ENCODE results near the gene ZFP69.
"Not testable (repeated sequence)": the region's sequence is repeated elsewhere in the genome, so short reads cannot be mapped to it uniquely, and the experiment has no call there.

ZFP69 gene

GRCh38 chr1:40451238-40451585 lies 25.9 kb upstream of the ZFP69 start:
- no peaks in the 10 kb centered on the region for H3K27me3 ChIP-seq (ENCODE audit: control insufficient read depth in 5 of 5, insufficient read depth in 4 of 5, low read length in 5 of 5)
- H3K4me3 ChIP-seq (ENCODE audit: low read depth in 1 of 5, low read length in 5 of 5): peak overlapping the region in 3 of 5 donors; percentile 82 to 92 (median 87)
- H3K27ac ChIP-seq (ENCODE audit: low read depth, low read length): no peak overlapping the region
- H3K9me3 ChIP-seq (ENCODE audit: control insufficient read depth in 5 of 5, low read length in 5 of 5): peaks cover 0 to 19% (median 4%) of the 10 kb centered on the region in 5 donors
- H3K9ac ChIP-seq (ENCODE audit: low read length in 5 of 5): no peak overlapping the region
- H3K4me1 ChIP-seq (ENCODE audit: control insufficient read depth in 5 of 5, insufficient read depth in 5 of 5, low read length in 5 of 5): peaks cover 2 to 20% (median 17%) of the 10 kb centered on the region in 5 donors
- H3K36me3 ChIP-seq (ENCODE audit: control insufficient read depth in 5 of 5, insufficient read depth in 5 of 5, low read length in 5 of 5): peaks cover 0 to 6% (median 0%) of the 10 kb centered on the region in 5 donors

GRCh38 chr1:40454873-40455272 lies 22.2 kb upstream of the ZFP69 start:
- Histone ChIP-seq H3K4me3 (ENCODE audit: low read depth in 1 of 5, low read length in 5 of 5) (peak overlapping the region in 1 of 5 donors; percentile 4), H3K9ac (ENCODE audit: low read length in 5 of 5) (no peak overlapping the region), H3K27me3 (ENCODE audit: control insufficient read depth in 5 of 5, insufficient read depth in 4 of 5, low read length in 5 of 5) (no peaks in the 10 kb centered on the region), H3K27ac (ENCODE audit: low read depth, low read length) (no peak overlapping the region), H3K36me3 (ENCODE audit: control insufficient read depth in 5 of 5, insufficient read depth in 5 of 5, low read length in 5 of 5) (peaks cover 7 to 25% (median 10%) of the 10 kb centered on the region in 5 donors), H3K9me3 (ENCODE audit: control insufficient read depth in 5 of 5, low read length in 5 of 5) (peaks cover 22 to 55% (median 38%) of the 10 kb centered on the region in 5 donors), H3K4me1 (ENCODE audit: control insufficient read depth in 5 of 5, insufficient read depth in 5 of 5, low read length in 5 of 5) (peaks cover 2 to 13% (median 9%) of the 10 kb centered on the region in 5 donors)

- Histone ChIP-seq H3K4me3 (ENCODE audit: low read depth in 1 of 5, low read length in 5 of 5) (peak overlapping the region in 1 of 5 donors; percentile 21), H3K9ac (ENCODE audit: low read length in 5 of 5) (no peak overlapping the region), H3K4me1 (ENCODE audit: control insufficient read depth in 5 of 5, insufficient read depth in 5 of 5, low read length in 5 of 5) (no peaks in the 10 kb centered on the region), H3K27me3 (ENCODE audit: control insufficient read depth in 5 of 5, insufficient read depth in 4 of 5, low read length in 5 of 5) (no peaks in the 10 kb centered on the region), H3K9me3 (ENCODE audit: control insufficient read depth in 5 of 5, low read length in 5 of 5) (peaks cover 45 to 94% (median 81%) of the 10 kb centered on the region in 5 donors), H3K27ac (ENCODE audit: low read depth, low read length) (no peak overlapping the region), H3K36me3 (ENCODE audit: control insufficient read depth in 5 of 5, insufficient read depth in 5 of 5, low read length in 5 of 5) (peaks cover under 1 to 23% (median 7%) of the 10 kb centered on the region in 5 donors)
These were observed 14.0 kb upstream of the ZFP69 start for GRCh38 chr1:40462956-40463590.

- no peaks in the 10 kb centered on the region for H3K4me1 ChIP-seq (ENCODE audit: control insufficient read depth in 5 of 5, insufficient read depth in 5 of 5, low read length in 5 of 5)
- peak overlapping the region in 2 of 5 donors; percentile 6 to 44 for H3K4me3 ChIP-seq (ENCODE audit: low read depth in 1 of 5, low read length in 5 of 5)
- H3K9me3 ChIP-seq (ENCODE audit: control insufficient read depth in 5 of 5, low read length in 5 of 5): peaks cover 23 to 74% (median 70%) of the 10 kb centered on the region in 5 donors
- no peak overlapping the region for H3K9ac ChIP-seq (ENCODE audit: low read length in 5 of 5)
- H3K36me3 ChIP-seq (ENCODE audit: control insufficient read depth in 5 of 5, insufficient read depth in 5 of 5, low read length in 5 of 5): no peaks in the 10 kb centered on the region
- no peaks in the 10 kb centered on the region for H3K27me3 ChIP-seq (ENCODE audit: control insufficient read depth in 5 of 5, insufficient read depth in 4 of 5, low read length in 5 of 5)
- no peak overlapping the region for H3K27ac ChIP-seq (ENCODE audit: low read depth, low read length)
These were observed 7.8 kb upstream of the ZFP69 start for GRCh38 chr1:40469327-40469726.

- Histone ChIP-seq H3K36me3 (ENCODE audit: control insufficient read depth in 5 of 5, insufficient read depth in 5 of 5, low read length in 5 of 5) (peaks cover 0 to 3% (median 0%) of the 10 kb centered on the region in 5 donors), H3K27ac (ENCODE audit: low read depth, low read length) (no peak overlapping the region), H3K9ac (ENCODE audit: low read length in 5 of 5) (no peak overlapping the region), H3K4me3 (ENCODE audit: low read depth in 1 of 5, low read length in 5 of 5) (no peak overlapping the region), H3K4me1 (ENCODE audit: control insufficient read depth in 5 of 5, insufficient read depth in 5 of 5, low read length in 5 of 5) (peaks cover 0 to 17% (median 15%) of the 10 kb centered on the region in 5 donors), H3K27me3 (ENCODE audit: control insufficient read depth in 5 of 5, insufficient read depth in 4 of 5, low read length in 5 of 5) (no peaks in the 10 kb centered on the region), H3K9me3 (ENCODE audit: control insufficient read depth in 5 of 5, low read length in 5 of 5) (peaks cover 3 to 36% (median 32%) of the 10 kb centered on the region in 5 donors)
These were observed 1.8 kb upstream of the ZFP69 start for GRCh38 chr1:40475268-40475667.

GRCh38 chr1:40477678-40478053 lies 576 bp downstream of the ZFP69 start:
- Histone ChIP-seq H3K9me3 (ENCODE audit: control insufficient read depth in 5 of 5, low read length in 5 of 5) (peaks cover 2 to 27% (median 24%) of the 10 kb centered on the region in 5 donors), H3K27me3 (ENCODE audit: control insufficient read depth in 5 of 5, insufficient read depth in 4 of 5, low read length in 5 of 5) (no peaks in the 10 kb centered on the region), H3K4me3 (ENCODE audit: low read depth in 1 of 5, low read length in 5 of 5) (peak overlapping the region; percentile 85 to 92 (median 86)), H3K27ac (ENCODE audit: low read depth, low read length) (peak overlapping the region; percentile 41), H3K36me3 (ENCODE audit: control insufficient read depth in 5 of 5, insufficient read depth in 5 of 5, low read length in 5 of 5) (peaks cover 1 to 10% (median 9%) of the 10 kb centered on the region in 5 donors), H3K9ac (ENCODE audit: low read length in 5 of 5) (peak overlapping the region; percentile 69 to 86 (median 82)), H3K4me1 (ENCODE audit: control insufficient read depth in 5 of 5, insufficient read depth in 5 of 5, low read length in 5 of 5) (peaks cover 0 to 17% (median 15%) of the 10 kb centered on the region in 5 donors)

GRCh38 chr1:40478276-40478675 lies 1.2 kb downstream of the ZFP69 start:
- peaks cover 3 to 15% (median 9%) of the 10 kb centered on the region in 5 donors for H3K36me3 ChIP-seq (ENCODE audit: control insufficient read depth in 5 of 5, insufficient read depth in 5 of 5, low read length in 5 of 5)
- peak overlapping the region in 4 of 5 donors; percentile 45 to 83 (median 80) for H3K9ac ChIP-seq (ENCODE audit: low read length in 5 of 5)
- H3K27me3 ChIP-seq (ENCODE audit: control insufficient read depth in 5 of 5, insufficient read depth in 4 of 5, low read length in 5 of 5): no peaks in the 10 kb centered on the region
- peaks cover 0 to 17% (median 15%) of the 10 kb centered on the region in 5 donors for H3K4me1 ChIP-seq (ENCODE audit: control insufficient read depth in 5 of 5, insufficient read depth in 5 of 5, low read length in 5 of 5)
- H3K4me3 ChIP-seq (ENCODE audit: low read depth in 1 of 5, low read length in 5 of 5): peak overlapping the region in 4 of 5 donors; percentile 85 to 92 (median 86)
- H3K27ac ChIP-seq (ENCODE audit: low read depth, low read length): no peak overlapping the region
- peaks cover 0 to 23% (median 19%) of the 10 kb centered on the region in 5 donors for H3K9me3 ChIP-seq (ENCODE audit: control insufficient read depth in 5 of 5, low read length in 5 of 5)

- peaks cover 0 to 16% (median 15%) of the 10 kb centered on the region in 5 donors for H3K9me3 ChIP-seq (ENCODE audit: control insufficient read depth in 5 of 5, low read length in 5 of 5)
- H3K27ac ChIP-seq (ENCODE audit: low read depth, low read length): no peak overlapping the region
- H3K27me3 ChIP-seq (ENCODE audit: control insufficient read depth in 5 of 5, insufficient read depth in 4 of 5, low read length in 5 of 5): no peaks in the 10 kb centered on the region
- peaks cover 0 to 17% (median 15%) of the 10 kb centered on the region in 5 donors for H3K4me1 ChIP-seq (ENCODE audit: control insufficient read depth in 5 of 5, insufficient read depth in 5 of 5, low read length in 5 of 5)
- no peak overlapping the region for H3K9ac ChIP-seq (ENCODE audit: low read length in 5 of 5)
- H3K4me3 ChIP-seq (ENCODE audit: low read depth in 1 of 5, low read length in 5 of 5): no peak overlapping the region
- H3K36me3 ChIP-seq (ENCODE audit: control insufficient read depth in 5 of 5, insufficient read depth in 5 of 5, low read length in 5 of 5): peaks cover 3 to 20% (median 9%) of the 10 kb centered on the region in 5 donors
These were observed 2.1 kb downstream of the ZFP69 start for GRCh38 chr1:40479156-40479555.

- no peak overlapping the region for H3K9ac ChIP-seq (ENCODE audit: low read length in 5 of 5)
- peaks cover 25 to 52% (median 40%) of the 10 kb centered on the region in 5 donors for H3K36me3 ChIP-seq (ENCODE audit: control insufficient read depth in 5 of 5, insufficient read depth in 5 of 5, low read length in 5 of 5)
- no peaks in the 10 kb centered on the region for H3K27me3 ChIP-seq (ENCODE audit: control insufficient read depth in 5 of 5, insufficient read depth in 4 of 5, low read length in 5 of 5)
- H3K4me3 ChIP-seq (ENCODE audit: low read depth in 1 of 5, low read length in 5 of 5): peak overlapping the region; percentile 10 to 48 (median 31)
- peaks cover 25 to 63% (median 61%) of the 10 kb centered on the region in 5 donors for H3K9me3 ChIP-seq (ENCODE audit: control insufficient read depth in 5 of 5, low read length in 5 of 5)
- no peaks in the 10 kb centered on the region for H3K4me1 ChIP-seq (ENCODE audit: control insufficient read depth in 5 of 5, insufficient read depth in 5 of 5, low read length in 5 of 5)
- no peak overlapping the region for H3K27ac ChIP-seq (ENCODE audit: low read depth, low read length)
These were observed 18.3 kb downstream of the ZFP69 start for GRCh38 chr1:40495315-40495903.

- H3K36me3 ChIP-seq (ENCODE audit: control insufficient read depth in 5 of 5, insufficient read depth in 5 of 5, low read length in 5 of 5); H3K9ac ChIP-seq (ENCODE audit: low read length in 5 of 5); H3K27ac ChIP-seq (ENCODE audit: low read depth, low read length); H3K27me3 ChIP-seq (ENCODE audit: control insufficient read depth in 5 of 5, insufficient read depth in 4 of 5, low read length in 5 of 5); H3K4me3 ChIP-seq (ENCODE audit: low read depth in 1 of 5, low read length in 5 of 5); H3K4me1 ChIP-seq (ENCODE audit: control insufficient read depth in 5 of 5, insufficient read depth in 5 of 5, low read length in 5 of 5): not testable (repeated sequence)
- H3K9me3 ChIP-seq (ENCODE audit: control insufficient read depth in 5 of 5, low read length in 5 of 5): peaks cover 0 to 35% (median 30%) of the 10 kb centered on the region in 5 donors
These were observed 25.6 kb downstream of the ZFP69 start for GRCh38 chr1:40502651-40503050.

Measured in subcutaneous abdominal adipose tissue (tissue), 5 donors.